Esophagus muscularis mucosa (tissue), 4 donors: ENCODE measurements around the gene FILIP1L. TPM values are rescaled to one million over a fixed set of nuclear protein-coding genes. Genes with fewer than 3 reads are reported as not detected.

Source experiments
- DNase-seq: peaks from one replicate; pipeline ENCODE4 v3.0.0-alpha.2; 2017; ENCODE audit errors: extremely low spot score
- H3K27ac ChIP-seq, 4 donors: fragments of 200-600 bp; sonication (generic); replicated peaks in 1 of 4; 1 replicate in 3 of 4; 2 replicates in 1 of 4; pipeline ENCODE4 v1.5.1; 2016 to 2019; ENCODE audit warnings: mild to moderate bottlenecking in 1 of 4
- H3K27me3 ChIP-seq, 4 donors: fragments of 200-600 bp; sonication (generic); one replicate each; pipeline versions ENCODE4 v1.5.1 to v1.6.0; 2016 to 2019
- H3K36me3 ChIP-seq, 4 donors: fragments of 200-600 bp; sonication (generic); one replicate each; pipeline ENCODE4 v1.5.1; 2016 to 2019
- H3K4me1 ChIP-seq, 4 donors: fragments of 200-600 bp; sonication (generic); one replicate each; pipeline ENCODE4 v1.5.1; 2016 to 2019
- H3K4me3 ChIP-seq, 4 donors: fragments of 200-600 bp; sonication (generic); 1 replicate in 2 of 4; 2 replicates in 2 of 4; pipeline ENCODE4 v1.5.1; 2016 to 2019; ENCODE audit warnings: mild to moderate bottlenecking in 4 of 4, moderate library complexity in 1 of 4
- H3K9me3 ChIP-seq, 4 donors: fragments of 200-600 bp; sonication (generic); 1 replicate in 3 of 4; 2 replicates in 1 of 4; pipeline ENCODE4 v1.5.1; 2016 to 2019
- CTCF ChIP-seq, 3 experiments: fragments of 200-600 bp in 2 of 3; fragments of 450-650 bp in 1 of 3; sonication (generic) in 2 of 3; IDR thresholded peaks; one replicate each; pipeline ENCODE4 v1.5.1; 2017 to 2019; ENCODE audit warnings: antibody characterized with exemption in 3 of 3, mild to moderate bottlenecking in 2 of 3, moderate library complexity in 1 of 3
- EP300 ChIP-seq: sonication (generic); formaldehyde crosslinking; IDR thresholded peaks from one replicate; pipeline ENCODE4 v1.6.1; 2017; ENCODE audit warnings: antibody characterized with exemption
- POLR2A ChIP-seq: fragments of 450-650 bp; IDR thresholded peaks from one replicate; pipeline ENCODE4 v1.6.1; 2017; ENCODE audit warnings: antibody characterized with exemption, moderate library complexity, mild to moderate bottlenecking, low read depth
- POLR2AphosphoS5 ChIP-seq, 2 donors: sonication (generic); formaldehyde crosslinking; IDR thresholded peaks; one replicate each; pipeline ENCODE4 v1.6.1; 2017; ENCODE audit warnings: antibody characterized with exemption in 2 of 2
- WGBS: methylation state at CpG from one replicate; pipeline ENCODE4 v1.1.5; 2018; 5-methylcytosine and 5-hydroxymethylcytosine counted together
- intact Hi-C: fragments of 100-400 bp; cut with DNase I; formaldehyde crosslinking; loops from one replicate; pipeline ENCODE4 v1.15.1; 2023
- total RNA-seq, 4 donors: library from RNA; depleted of rRNA; stranded (reverse); fragments of >200 nt; gene quantifications; one replicate each; pipeline versions ENCODE4 v1.1.0 to v1.2.1, GENCODE V29; 2016

FILIP1L gene
- total RNA-seq, 4 donors from 2014 or later: 120 to 134 (median 127) TPM

- intact Hi-C loops: no loop called here
- no peaks in the 10 kb centered on the region for H3K27me3 ChIP-seq
- no peak overlapping the region for H3K4me3 ChIP-seq
- H3K4me1 ChIP-seq: peaks cover 9 to 59% (median 47%) of the 10 kb centered on the region in 4 donors
- 89% methylated on average over 7 of the region's 7 CpGs for WGBS
- no peak for DNase-seq
- no peaks in the 10 kb centered on the region for H3K36me3 ChIP-seq
- no peaks in the 10 kb centered on the region for H3K9me3 ChIP-seq
- no peak for TF ChIP-seq EP300
- TF ChIP-seq CTCF (IDR thresholded peaks at IDR 0.05): no peak
- peak in 1 of 2 donors; percentile 17 for TF ChIP-seq POLR2AphosphoS5 (IDR thresholded peaks at IDR 0.05)
- peak overlapping the region in 1 of 4 donors; percentile 18 for H3K27ac ChIP-seq
These were observed 433 bp downstream of the FILIP1L start for GRCh38 chr3:100113723-100114412.

- TF ChIP-seq EP300 (no peak), POLR2AphosphoS5 (IDR thresholded peaks at IDR 0.05) (no peak), CTCF (IDR thresholded peaks at IDR 0.05) (no peak), POLR2A (no peak)
- WGBS: 93% methylated on average over 1 of the region's 1 CpG
- peaks cover 25 to 77% (median 63%) of the 10 kb centered on the region in 4 donors for H3K4me1 ChIP-seq
- no peaks in the 10 kb centered on the region for H3K9me3 ChIP-seq
- no peak overlapping the region for H3K4me3 ChIP-seq
- no peak for DNase-seq
- H3K36me3 ChIP-seq: no peaks in the 10 kb centered on the region
- H3K27me3 ChIP-seq: no peaks in the 10 kb centered on the region
- intact Hi-C loops: no loop called here
- no peak overlapping the region for H3K27ac ChIP-seq
These were observed 2.6 kb downstream of the FILIP1L start for GRCh38 chr3:100111728-100112127.

DNA sequence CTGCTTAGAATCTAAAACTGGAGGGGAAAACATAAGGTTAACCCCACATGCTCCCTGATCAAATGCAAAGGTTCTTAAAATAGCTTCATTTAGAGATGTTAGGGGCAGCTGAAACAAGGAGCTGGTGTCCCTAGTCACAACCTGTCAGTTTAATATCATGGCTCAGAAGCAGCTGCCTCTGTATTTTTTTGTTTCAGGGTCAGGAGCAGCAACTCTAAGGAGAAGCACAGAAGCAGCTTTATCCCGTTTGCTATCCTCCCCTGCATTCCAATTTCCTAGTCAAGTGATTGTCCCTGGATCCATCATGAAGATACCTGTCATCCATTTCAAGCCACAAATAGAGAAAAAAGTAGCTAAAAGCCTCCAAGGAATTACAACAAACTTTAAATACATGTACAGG, 4.1 kb downstream of the FILIP1L start:
- Histone ChIP-seq H3K36me3 (no peaks in the 10 kb centered on the region), H3K4me1 (peaks cover 41 to 91% (median 79%) of the 10 kb centered on the region in 4 donors), H3K9me3 (no peaks in the 10 kb centered on the region), H3K27me3 (no peaks in the 10 kb centered on the region), H3K27ac (peak overlapping the region; percentile 44 to 58 (median 51)), H3K4me3 (no peak overlapping the region)
- DNase-seq: no peak
- intact Hi-C loops: no loop called here
- no peak for TF ChIP-seq EP300
- TF ChIP-seq POLR2AphosphoS5 (IDR thresholded peaks at IDR 0.05): no peak
- no peak for TF ChIP-seq POLR2A
- TF ChIP-seq CTCF (IDR thresholded peaks at IDR 0.05): no peak
- 25% methylated on average over 1 of the region's 1 CpG for WGBS

DNA sequence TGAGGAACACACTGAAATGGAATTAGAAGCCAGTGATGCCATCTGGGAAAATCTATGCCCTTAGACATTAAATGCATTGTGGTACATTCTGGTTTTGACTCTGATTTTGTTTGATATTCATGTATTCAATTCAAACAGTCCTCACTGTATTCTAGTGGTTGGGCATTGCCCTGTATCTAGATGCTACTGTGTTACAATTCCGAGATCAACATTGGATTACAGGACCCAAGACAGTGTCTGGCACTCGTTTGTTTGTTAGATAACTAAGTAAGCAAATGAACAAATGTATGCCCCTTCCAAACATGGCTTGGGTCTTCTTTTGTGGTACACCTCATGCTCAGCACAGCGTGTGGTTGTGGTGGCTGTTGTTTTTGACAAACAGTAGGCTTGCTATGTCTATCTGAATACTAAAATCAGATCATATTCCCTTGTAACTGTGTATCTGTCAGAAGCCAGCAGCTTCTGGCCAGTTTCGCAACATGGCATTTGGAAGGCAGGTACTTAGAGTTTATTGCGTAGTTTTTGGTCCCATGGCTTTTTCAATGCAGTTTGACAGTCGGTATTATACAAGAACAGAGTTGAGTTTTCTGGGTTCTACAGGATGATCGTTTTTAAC, 5.7 kb downstream of the FILIP1L start:
- H3K27ac ChIP-seq: peak overlapping the region; percentile 30 to 53 (median 50)
- WGBS: 88% methylated on average over 7 of the region's 7 CpGs
- H3K4me1 ChIP-seq: peaks cover 56 to 91% (median 82%) of the 10 kb centered on the region in 4 donors
- no peak overlapping the region for H3K4me3 ChIP-seq
- H3K36me3 ChIP-seq: no peaks in the 10 kb centered on the region
- no peaks in the 10 kb centered on the region for H3K27me3 ChIP-seq
- no peaks in the 10 kb centered on the region for H3K9me3 ChIP-seq
- no peak for DNase-seq
- intact Hi-C loops: no loop called here
- no peak for TF ChIP-seq POLR2AphosphoS5 (IDR thresholded peaks at IDR 0.05)
- TF ChIP-seq POLR2A: no peak
- TF ChIP-seq CTCF (IDR thresholded peaks at IDR 0.05): no peak
- no peak for TF ChIP-seq EP300
